Small intestine (tissue), 7 donors: Measurements from ENCODE around the gene TBC1D16. TPM values are rescaled to one million over a fixed set of nuclear protein-coding genes. Genes with fewer than 3 reads are reported as not detected.

Experiments
- DNase-seq, 2 donors: peaks; one replicate each; pipeline versions ENCODE4 v3.0.0 to v3.0.0-alpha.2; 2013
- FAIRE-seq: peaks from 2 replicates; lab custom pipeline; 2012; peaks lifted over from hg19 to GRCh38; lab: Jason Lieb, UNC
- H3K27ac ChIP-seq, 3 donors: one replicate each; pipeline ENCODE4 v1.5.1; 2013; ENCODE audit warnings: low read length in 2 of 3, mild to moderate bottlenecking in 2 of 3, control low read depth in 1 of 3, inconsistent platforms in 1 of 3, low read depth in 1 of 3, moderate library complexity in 1 of 3
- H3K27me3 ChIP-seq, 3 donors: one replicate each; pipeline ENCODE4 v1.6.1; 2013; ENCODE audit warnings: low read length in 3 of 3, inconsistent platforms in 1 of 3; ENCODE audit not compliant: control insufficient read depth in 3 of 3, insufficient read depth in 3 of 3
- H3K36me3 ChIP-seq, 3 donors: one replicate each; pipeline ENCODE4 v1.6.1; 2013; ENCODE audit warnings: low read length in 3 of 3, inconsistent platforms in 1 of 3, low read depth in 1 of 3, mild to moderate bottlenecking in 1 of 3, moderate library complexity in 1 of 3; ENCODE audit not compliant: control insufficient read depth in 3 of 3, insufficient read depth in 2 of 3
- H3K4me1 ChIP-seq, 3 donors: one replicate each; pipeline ENCODE4 v1.6.1; 2013; ENCODE audit warnings: low read length in 2 of 3, inconsistent platforms in 1 of 3, low read depth in 1 of 3, mild to moderate bottlenecking in 1 of 3, moderate library complexity in 1 of 3; ENCODE audit not compliant: control insufficient read depth in 3 of 3, insufficient read depth in 2 of 3
- H3K4me3 ChIP-seq, 3 donors: one replicate each; pipeline ENCODE4 v1.5.1; 2013; ENCODE audit warnings: low read length in 3 of 3, control low read depth in 1 of 3, inconsistent platforms in 1 of 3, low read depth in 1 of 3, mild to moderate bottlenecking in 1 of 3, moderate library complexity in 1 of 3
- H3K9me3 ChIP-seq, 2 donors: one replicate each; pipeline ENCODE4 v1.6.1; 2013; ENCODE audit warnings: low read depth in 1 of 2, low read length in 1 of 2; ENCODE audit not compliant: control insufficient read depth in 2 of 2, insufficient read depth in 1 of 2
- WGBS, 3 donors: extraction: QIAGEN DNeasy Blood & Tissue Kit; methylation state at CpG; one replicate each; pipeline ENCODE4 v1.1.7; 2013; 5-methylcytosine and 5-hydroxymethylcytosine counted together
- polyA plus RNA-seq, 4 donors: library from polyadenylated mRNA; stranded (reverse) in 3 of 4; unstranded in 1 of 4; fragments of 200-250 nt in 3 of 4; fragments of 120-200 nt in 1 of 4; gene quantifications; one replicate each; pipeline versions ENCODE4 v1.2.1 to v1.2.3, GENCODE V29; 2013
- donor health status: healthy with polysubstance abuse.
- donor health status: control.
- donor health status: control.
- donor health status: Bipolar disorder and iron deficiency.
- donor health status: healthy.

The TBC1D16 gene
- polyA plus RNA-seq, 4 donors: 1.6 to 30.6 (median 15.2) TPM

DNA sequence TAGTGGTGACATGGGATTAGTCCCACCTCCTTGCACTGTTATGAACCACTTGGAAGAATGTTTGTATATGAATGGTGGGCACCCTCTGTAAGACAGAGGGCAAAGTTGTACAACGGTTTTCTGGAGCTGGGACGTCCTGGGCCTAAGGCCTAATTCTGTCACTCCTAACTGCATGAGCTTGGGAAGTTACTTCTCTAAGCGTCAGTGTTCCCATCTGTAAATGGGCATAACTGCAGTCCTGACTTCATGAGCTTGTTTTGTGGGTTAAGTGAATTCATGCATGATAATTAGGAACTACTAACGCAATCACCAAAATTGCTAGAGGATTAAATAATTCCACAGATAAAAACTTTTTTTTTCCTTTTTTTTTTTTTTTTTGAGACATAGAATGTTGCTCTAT lies 1.8 kb downstream of the TBC1D16 start:
- Histone ChIP-seq H3K36me3 (peaks cover 0 to 13% (median 0%) of the 10 kb centered on the region in 3 donors), H3K4me3 (no peak overlapping the region), H3K27ac (no peak overlapping the region), H3K27me3 (no peaks in the 10 kb centered on the region), H3K4me1 (peaks cover 0 to 26% (median 0%) of the 10 kb centered on the region in 3 donors), H3K9me3 (no peaks in the 10 kb centered on the region)
- DNase-seq (no peak), FAIRE-seq (no peak)
- WGBS, 3 donors: 89 to 92% (median 89%) methylated on average over 4 of the region's 4 CpGs

GRCh38 chr17:80032614-80033171 lies 3.0 kb downstream of the TBC1D16 start:
- DNase-seq (no peak), FAIRE-seq (no peak)
- H3K4me1 ChIP-seq: peaks cover 0 to 27% (median 0%) of the 10 kb centered on the region in 3 donors
- peaks cover 0 to 20% (median 0%) of the 10 kb centered on the region in 3 donors for H3K36me3 ChIP-seq
- no peak overlapping the region for H3K4me3 ChIP-seq
- no peaks in the 10 kb centered on the region for H3K9me3 ChIP-seq
- no peaks in the 10 kb centered on the region for H3K27me3 ChIP-seq
- no peak overlapping the region for H3K27ac ChIP-seq
- WGBS, 3 donors: 87 to 95% (median 92%) methylated on average over 9 of the region's 9 CpGs

DNA sequence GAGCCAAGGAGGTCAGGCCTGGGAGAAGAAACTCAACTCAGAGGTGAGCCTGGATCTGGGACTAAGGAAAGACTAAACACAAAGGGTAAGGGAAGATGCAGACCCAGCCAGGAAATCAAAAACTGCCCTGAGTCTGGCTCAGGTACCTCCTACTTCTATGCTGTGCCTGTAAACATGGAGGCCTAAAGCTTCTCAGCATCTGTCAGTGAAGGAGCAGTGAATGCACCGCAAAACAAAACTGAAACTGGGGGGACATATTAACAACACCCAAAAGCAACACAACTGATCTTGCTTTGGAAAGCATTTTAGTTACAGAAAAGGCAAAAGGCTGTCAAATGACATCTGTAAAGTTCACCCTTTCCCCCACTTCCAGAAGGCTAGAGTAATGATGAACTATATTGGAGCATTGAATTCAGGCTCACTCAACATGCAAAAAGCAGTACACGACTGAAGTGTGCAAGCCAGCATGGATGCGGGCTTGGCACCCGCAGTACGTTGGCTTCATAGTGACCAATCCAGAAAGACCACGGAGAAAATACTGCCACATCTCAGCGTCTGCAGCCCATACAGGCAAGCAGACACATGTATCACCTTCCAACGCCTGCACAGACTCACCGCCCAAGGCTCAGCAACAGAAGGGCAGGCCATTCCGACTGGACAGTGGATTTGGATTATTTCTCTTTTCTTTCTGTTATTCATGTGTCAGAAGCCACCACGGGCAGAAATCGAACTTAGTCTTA lies 3.8 kb downstream of the TBC1D16 start:
- DNase-seq (no peak), FAIRE-seq (no peak)
- peaks cover 0 to 20% (median 0%) of the 10 kb centered on the region in 3 donors for H3K36me3 ChIP-seq
- WGBS, 3 donors: 86 to 89% (median 87%) methylated on average over 12 of the region's 12 CpGs
- H3K9me3 ChIP-seq: no peaks in the 10 kb centered on the region
- no peaks in the 10 kb centered on the region for H3K27me3 ChIP-seq
- no peak overlapping the region for H3K4me3 ChIP-seq
- H3K4me1 ChIP-seq: peaks cover 0 to 27% (median 0%) of the 10 kb centered on the region in 3 donors
- no peak overlapping the region for H3K27ac ChIP-seq

- no peaks in the 10 kb centered on the region for H3K9me3 ChIP-seq
- no peak overlapping the region for H3K4me3 ChIP-seq
- peak overlapping the region in 2 of 3 donors; percentile 15 to 71 for H3K27ac ChIP-seq
- no peaks in the 10 kb centered on the region for H3K27me3 ChIP-seq
- H3K4me1 ChIP-seq: peaks cover 0 to 27% (median 0%) of the 10 kb centered on the region in 3 donors
- 19 to 67% (median 39%) methylated on average over 25 of the region's 25 CpGs for WGBS, 3 donors
- H3K36me3 ChIP-seq: peaks cover 0 to 26% (median 0%) of the 10 kb centered on the region in 3 donors
- FAIRE-seq: no peak
- peak; percentile 76 to 80 for DNase-seq
Measured at GRCh38 chr17:80030730-80031410, 4.8 kb downstream of the TBC1D16 start.

DNA sequence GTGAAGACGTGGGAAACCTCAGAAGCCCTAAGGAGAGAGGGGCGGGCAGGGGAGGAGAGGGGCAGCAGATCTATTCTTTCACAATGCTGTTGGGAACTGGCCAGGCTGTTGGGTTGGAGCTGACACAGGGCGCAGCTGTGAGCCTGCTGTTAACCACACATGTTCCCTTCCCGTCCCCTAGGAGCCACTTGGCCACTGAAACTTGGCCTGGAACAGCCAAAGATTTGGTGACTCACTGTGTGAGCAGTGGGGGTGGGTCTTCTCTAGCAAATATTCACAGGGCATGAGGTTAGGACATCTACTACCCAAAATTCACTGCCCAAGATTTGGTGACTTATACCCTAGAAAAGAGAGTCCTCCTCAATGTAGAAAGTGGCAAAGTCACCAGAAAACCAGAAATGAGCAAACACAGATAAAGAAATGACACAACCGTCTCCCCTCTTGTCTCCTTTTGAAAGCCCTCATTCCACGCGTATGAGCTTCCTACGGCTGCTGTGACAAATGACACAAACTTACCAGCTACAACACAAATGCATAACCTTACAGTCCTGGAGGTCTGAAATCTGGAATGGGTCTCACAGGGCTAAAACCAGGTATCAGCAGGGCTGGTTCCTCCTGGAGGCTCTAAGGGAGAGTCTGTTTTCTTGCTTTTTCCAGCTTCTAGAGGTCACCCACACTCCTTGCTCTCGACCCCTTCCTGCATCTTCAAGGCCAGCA lies 6.3 kb downstream of the TBC1D16 start:
- no peak for DNase-seq
- WGBS, 3 donors: 54 to 72% (median 57%) methylated on average over 8 to 9 of the region's 9 CpGs
- peaks cover 1 to 38% (median 2%) of the 10 kb centered on the region in 3 donors for H3K4me1 ChIP-seq
- H3K27me3 ChIP-seq: no peaks in the 10 kb centered on the region
- no peak overlapping the region for H3K4me3 ChIP-seq
- FAIRE-seq: no peak
- no peaks in the 10 kb centered on the region for H3K9me3 ChIP-seq
- H3K27ac ChIP-seq: peak overlapping the region in 1 of 3 donors; percentile 65
- H3K36me3 ChIP-seq: peaks cover 0 to 32% (median 0%) of the 10 kb centered on the region in 3 donors

DNA sequence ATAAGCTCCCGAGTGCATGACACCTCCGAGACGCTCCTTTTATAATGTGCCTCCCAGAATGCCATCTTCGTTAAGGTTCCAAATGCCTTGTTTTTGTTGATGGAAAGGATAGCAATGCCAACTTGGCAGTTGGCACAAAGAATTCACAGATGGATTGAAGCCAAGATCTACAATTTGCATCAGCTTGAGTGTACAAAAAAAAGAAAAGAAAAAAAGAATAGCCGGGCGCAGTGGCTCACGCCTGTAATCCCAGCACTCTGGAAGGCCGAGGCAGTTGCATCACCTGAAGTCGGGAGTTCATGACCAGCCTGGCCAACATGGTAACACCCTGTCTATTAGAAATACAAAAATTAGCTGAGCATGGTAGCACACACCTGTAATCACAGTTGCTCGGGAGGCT lies 7.6 kb downstream of the TBC1D16 start:
- FAIRE-seq (no peak), DNase-seq (no peak)
- H3K27me3 ChIP-seq: no peaks in the 10 kb centered on the region
- 77 to 86% (median 85%) methylated on average over 10 of the region's 10 CpGs for WGBS, 3 donors
- H3K9me3 ChIP-seq: no peaks in the 10 kb centered on the region
- H3K36me3 ChIP-seq: peaks cover 0 to 32% (median 0%) of the 10 kb centered on the region in 3 donors
- no peak overlapping the region for H3K27ac ChIP-seq
- no peak overlapping the region for H3K4me3 ChIP-seq
- H3K4me1 ChIP-seq: peaks cover 1 to 47% (median 2%) of the 10 kb centered on the region in 3 donors

DNA sequence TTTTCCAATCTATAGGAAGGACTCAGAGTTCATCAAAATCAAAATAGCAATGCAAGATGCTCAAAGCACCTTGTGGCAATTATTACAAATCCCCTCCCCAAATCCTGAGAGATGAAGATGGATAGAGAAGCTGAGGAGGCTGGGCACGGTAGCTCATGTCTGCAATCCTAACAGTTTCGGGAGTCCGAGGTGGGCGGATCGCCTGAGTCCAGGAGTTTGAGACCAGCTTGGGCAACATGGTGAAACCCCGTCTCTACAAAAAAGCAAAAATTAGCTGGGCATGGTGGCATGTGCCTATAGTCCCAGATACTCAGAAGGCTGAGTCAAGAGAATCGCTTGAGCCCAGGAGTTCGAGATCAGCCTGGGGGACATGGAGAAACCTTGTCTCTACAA lies 8.6 kb downstream of the TBC1D16 start:
- no peak overlapping the region for H3K4me3 ChIP-seq
- H3K27ac ChIP-seq: no peak overlapping the region
- no peaks in the 10 kb centered on the region for H3K9me3 ChIP-seq
- FAIRE-seq: no peak
- peaks cover 0 to 32% (median 0%) of the 10 kb centered on the region in 3 donors for H3K36me3 ChIP-seq
- WGBS, 3 donors: 95 to 99% (median 96%) methylated on average over 8 of the region's 8 CpGs
- no peak for DNase-seq
- no peaks in the 10 kb centered on the region for H3K27me3 ChIP-seq
- peaks cover 1 to 48% (median 2%) of the 10 kb centered on the region in 3 donors for H3K4me1 ChIP-seq
